ENCODE measurements around the gene FLYWCH2.

Gene FLYWCH2

GRCh38 chr16:2911638-2912329 is 28.8 kb downstream of the FLYWCH2 start, which contains the start of gene FLYWCH1:
Gene FLYWCH1, plus strand, starts transcription at chr16:2911931. Its CDS starts 17,755 bp downstream, at chr16:2929686.
- peak; percentile 97 for DNase-seq
- no peaks in the 10 kb centered on the region for H3K27me3 ChIP-seq (replicated peaks)
- in situ Hi-C loops (cut with HindIII; ENCODE audit: low pct_ligation_motif_present, low sequenced_read_pairs) = no loop called here
- peaks cover 10% of the 10 kb centered on the region for H3K36me3 ChIP-seq (replicated peaks)
- no peak for TF ChIP-seq CTCF (IDR thresholded peaks at IDR 0.05; ENCODE audit: low read depth, low read length, missing control alignments)
- peak within 1 kb of the TSS; percentile 86 for H3K4me3 ChIP-seq (ENCODE audit: low read depth, low read length)
- peak within 1 kb of the TSS; percentile 69 for H3K27ac ChIP-seq

- Histone ChIP-seq H3K27me3 (replicated peaks) (no peaks in the 10 kb centered on the region), H3K27ac (peak overlapping the region; percentile 69), H3K4me3 (ENCODE audit: low read depth, low read length) (peak overlapping the region; percentile 86), H3K36me3 (replicated peaks) (peaks cover 13% of the 10 kb centered on the region)
- in situ Hi-C loops (cut with HindIII; ENCODE audit: low pct_ligation_motif_present, low sequenced_read_pairs) = no loop called here
- TF ChIP-seq CTCF (IDR thresholded peaks at IDR 0.05; ENCODE audit: low read depth, low read length, missing control alignments) = no peak
- DNase-seq = peak; percentile 43
These were observed 29.6 kb downstream of the FLYWCH2 start for GRCh38 chr16:2912330-2913199.

GRCh38 chr16:2913603-2914002 is 30.6 kb downstream of the FLYWCH2 start:
- Histone ChIP-seq H3K27ac (no peak overlapping the region), H3K36me3 (replicated peaks) (peaks cover 13% of the 10 kb centered on the region), H3K27me3 (replicated peaks) (no peaks in the 10 kb centered on the region), H3K4me3 (ENCODE audit: low read depth, low read length) (no peak overlapping the region)
- in situ Hi-C loops (cut with HindIII; ENCODE audit: low pct_ligation_motif_present, low sequenced_read_pairs) = no loop called here
- no peak for TF ChIP-seq CTCF (IDR thresholded peaks at IDR 0.05; ENCODE audit: low read depth, low read length, missing control alignments)
- no peak for DNase-seq

- Histone ChIP-seq H3K27ac (no peak overlapping the region), H3K4me3 (ENCODE audit: low read depth, low read length) (no peak overlapping the region), H3K36me3 (replicated peaks) (peaks cover 14% of the 10 kb centered on the region), H3K27me3 (replicated peaks) (no peaks in the 10 kb centered on the region)
- in situ Hi-C loops (cut with HindIII; ENCODE audit: low pct_ligation_motif_present, low sequenced_read_pairs) = no loop called here
- no peak for DNase-seq
- TF ChIP-seq CTCF (IDR thresholded peaks at IDR 0.05; ENCODE audit: low read depth, low read length, missing control alignments) = peak; percentile 1
These were observed 31.2 kb downstream of the FLYWCH2 start for GRCh38 chr16:2914233-2914632.

DNA sequence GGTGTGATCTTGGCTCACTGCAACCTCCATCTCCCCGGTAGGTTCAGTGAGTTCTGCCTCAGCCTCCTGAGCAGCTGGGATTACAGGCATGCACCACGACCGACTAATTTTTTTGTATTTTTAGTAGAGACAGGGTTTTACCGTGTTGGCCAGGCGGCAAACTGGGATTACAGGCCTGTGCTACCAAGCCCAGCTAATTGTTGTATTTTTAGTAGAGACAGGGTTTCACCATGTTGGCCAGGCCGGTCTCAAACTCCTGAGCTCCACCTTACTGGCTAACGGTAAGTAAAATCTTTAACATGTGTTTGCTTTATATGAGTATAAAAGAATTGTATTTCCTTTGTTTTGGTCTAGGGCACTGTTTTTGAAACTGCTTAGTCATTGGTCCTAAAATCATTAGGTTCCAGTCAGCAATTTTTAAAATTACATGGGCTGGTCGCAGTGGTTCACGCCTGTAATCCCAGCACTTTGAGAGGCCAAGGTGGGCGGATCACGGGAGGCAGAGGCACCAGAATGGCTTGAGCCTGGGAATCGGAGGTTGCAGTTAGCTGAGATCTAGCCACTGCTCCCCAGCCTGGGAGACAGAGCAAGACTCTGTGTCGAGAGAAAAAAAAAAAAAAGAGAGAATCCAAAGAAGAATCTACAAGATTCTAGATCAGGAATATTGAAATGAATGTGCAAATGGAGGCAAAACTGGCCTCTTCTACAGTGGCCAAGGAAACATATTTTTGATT is 32.3 kb downstream of the FLYWCH2 start:
- peak overlapping the region; percentile 44 for H3K27ac ChIP-seq
- no peak overlapping the region for H3K4me3 ChIP-seq (ENCODE audit: low read depth, low read length)
- H3K36me3 ChIP-seq (replicated peaks) = peaks cover 17% of the 10 kb centered on the region
- no peak for TF ChIP-seq CTCF (IDR thresholded peaks at IDR 0.05; ENCODE audit: low read depth, low read length, missing control alignments)
- H3K27me3 ChIP-seq (replicated peaks) = no peaks in the 10 kb centered on the region
- in situ Hi-C loops (cut with HindIII; ENCODE audit: low pct_ligation_motif_present, low sequenced_read_pairs) = no loop called here
- DNase-seq = no peak

Data from brain microvascular endothelial cell (primary cell).